GM19328 (cell line): ENCODE results near the gene STRADA.
"Not testable (repeated sequence)": the region's sequence is repeated elsewhere in the genome, so short reads cannot be mapped to it uniquely, and the experiment has no call there.

Experiments
- ATAC-seq: cut with Tn5 transposase; IDR thresholded peaks from one replicate; pipeline ENCODE4 v1.9.1; 2021; ENCODE audit warnings: mild to moderate bottlenecking, moderate library complexity; ENCODE audit not compliant: unreplicated experiment

Gene STRADA

GRCh38 chr17:63758428-63758827 lies 16.8 kb upstream of the STRADA start:
- no peak for ATAC-seq

GRCh38 chr17:63754046-63754445 lies 12.4 kb upstream of the STRADA start:
- no peak for ATAC-seq

DNA sequence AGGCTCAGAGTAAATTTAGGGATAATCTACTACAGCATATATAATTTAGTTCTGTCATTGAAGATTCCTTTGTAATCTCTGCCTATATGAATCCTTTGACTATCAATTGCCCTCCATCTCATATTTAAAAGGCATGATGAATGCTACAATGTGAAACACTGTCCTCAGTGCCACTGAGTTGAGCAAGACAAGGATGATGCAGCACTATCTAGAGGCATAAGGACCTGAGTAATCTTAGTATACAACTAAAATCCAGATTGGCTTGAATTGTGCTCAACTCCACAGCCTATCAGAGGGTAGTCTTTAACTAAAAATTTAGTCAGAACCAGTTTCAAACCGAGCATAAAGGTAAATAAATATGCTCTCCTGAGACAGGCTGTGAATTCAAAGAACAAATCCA lies 11.6 kb upstream of the STRADA start:
- ATAC-seq, result no peak

DNA sequence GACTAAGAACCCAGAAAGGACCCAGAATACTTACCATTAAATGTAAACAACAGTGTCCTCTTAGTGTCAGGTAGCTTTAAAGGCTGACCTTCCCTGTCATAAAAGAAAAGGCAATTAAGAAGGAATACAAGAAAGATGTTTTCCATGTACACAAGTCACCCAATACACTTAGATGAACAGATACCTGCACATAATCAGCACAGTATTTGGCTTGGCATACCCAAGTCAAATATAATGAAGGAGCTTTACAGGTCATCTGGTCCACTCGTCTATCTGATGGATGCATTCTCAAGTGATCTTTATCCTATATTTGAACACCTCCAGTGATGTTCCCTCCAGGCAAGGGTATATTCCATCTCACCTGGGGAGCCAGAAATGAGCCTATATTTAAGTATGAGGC lies 11.1 kb upstream of the STRADA start:
- no peak for ATAC-seq

- ATAC-seq, result no peak
These were observed 10.2 kb upstream of the STRADA start for GRCh38 chr17:63751806-63752205.

DNA sequence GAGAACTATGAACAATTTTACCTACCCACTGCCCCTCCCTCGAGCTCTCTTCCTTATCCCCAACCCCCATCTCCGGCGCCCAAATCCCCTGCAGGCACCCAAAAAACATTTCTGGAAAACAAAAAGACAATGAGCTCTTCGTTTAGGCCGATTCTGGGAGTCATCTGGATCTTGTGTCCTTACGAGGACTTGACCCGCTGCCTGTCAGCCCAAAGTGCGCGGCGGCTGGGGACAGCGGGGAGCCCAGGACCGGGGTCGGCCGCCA lies 524 bp downstream of the STRADA start:
- ATAC-seq, result peak; percentile 8

GRCh38 chr17:63740464-63741142 lies 996 bp downstream of the STRADA start:
- ATAC-seq, result no peak

GRCh38 chr17:63735691-63736090 lies 5.9 kb downstream of the STRADA start:
- ATAC-seq, result no peak

DNA sequence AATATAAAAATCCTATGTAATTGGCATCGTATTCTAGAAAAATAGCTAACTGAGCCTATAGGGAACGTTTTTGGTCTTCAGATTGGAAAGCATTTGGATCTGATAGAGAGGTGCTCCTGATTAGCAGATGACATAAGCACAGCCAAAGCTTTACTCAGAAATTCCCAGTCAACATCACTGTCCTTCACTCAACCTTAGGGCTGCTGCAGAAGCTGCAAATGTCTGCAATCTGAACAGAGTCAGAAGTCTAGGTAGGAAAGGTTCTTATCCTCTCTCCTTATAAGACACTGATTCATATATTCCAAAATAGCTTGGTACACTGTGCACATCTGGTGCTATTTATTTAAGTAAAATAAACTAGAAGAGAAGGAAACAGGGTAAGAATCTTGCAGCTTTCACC lies 19.2 kb downstream of the STRADA start:
- no peak for ATAC-seq

GRCh38 chr17:63720194-63720593 lies 21.4 kb downstream of the STRADA start:
- not testable (repeated sequence) for ATAC-seq

DNA sequence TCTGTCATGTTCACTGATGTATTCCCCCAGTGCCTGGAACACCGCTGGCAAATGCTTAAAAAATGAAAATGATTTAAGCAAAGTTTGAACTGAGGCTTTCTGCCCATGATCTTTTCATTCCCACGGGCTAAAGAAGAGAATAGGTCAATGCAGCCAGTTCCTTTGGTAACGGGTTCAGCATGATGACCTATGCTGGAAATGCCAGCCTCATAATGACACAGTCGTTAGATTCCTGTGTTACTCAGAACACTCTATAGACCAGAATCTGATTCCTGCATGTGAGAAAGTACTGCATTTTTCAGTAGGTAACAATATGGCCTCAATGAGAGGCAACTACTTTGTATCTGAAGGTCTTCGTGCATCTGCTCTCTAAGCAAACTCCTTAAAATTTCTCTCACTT lies 22.6 kb downstream of the STRADA start:
- no peak for ATAC-seq

GRCh38 chr17:63716426-63716825 lies 25.2 kb downstream of the STRADA start:
- no peak for ATAC-seq

DNA sequence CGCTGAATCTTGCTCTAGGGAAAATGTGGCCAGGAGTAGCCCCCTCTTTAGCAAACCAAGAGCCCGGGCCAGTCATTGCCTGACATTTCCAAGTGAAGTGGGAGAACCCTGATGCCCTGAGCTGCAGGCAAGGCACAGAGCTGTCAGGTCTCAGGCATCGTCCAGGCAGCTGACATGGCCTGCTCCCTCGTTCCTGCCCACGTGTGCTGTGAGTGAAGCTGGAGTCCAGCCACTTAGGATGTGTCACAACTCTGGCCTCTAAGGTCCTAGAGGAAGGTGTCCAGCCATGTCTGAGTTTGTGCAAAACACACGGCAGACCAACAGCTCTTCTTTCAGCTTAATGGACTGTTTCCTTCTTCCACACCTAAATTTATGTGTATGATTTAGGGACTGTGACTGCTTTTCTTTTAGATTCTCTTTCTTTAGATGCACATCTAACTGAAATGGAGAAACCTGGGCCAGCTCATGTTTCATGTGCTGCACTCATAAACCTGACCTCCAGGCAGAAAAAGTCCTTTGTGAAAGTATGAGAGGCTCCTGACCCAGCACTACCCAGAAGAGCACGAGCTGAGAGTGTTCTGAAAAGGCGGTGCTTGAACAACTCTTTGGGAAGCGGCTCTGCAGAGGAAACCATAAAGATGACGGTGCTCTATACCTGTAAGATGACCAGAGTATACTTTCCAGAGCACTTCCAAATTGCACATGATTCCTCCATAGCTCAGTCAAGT lies 26.9 kb downstream of the STRADA start:
- ATAC-seq, result no peak

DNA sequence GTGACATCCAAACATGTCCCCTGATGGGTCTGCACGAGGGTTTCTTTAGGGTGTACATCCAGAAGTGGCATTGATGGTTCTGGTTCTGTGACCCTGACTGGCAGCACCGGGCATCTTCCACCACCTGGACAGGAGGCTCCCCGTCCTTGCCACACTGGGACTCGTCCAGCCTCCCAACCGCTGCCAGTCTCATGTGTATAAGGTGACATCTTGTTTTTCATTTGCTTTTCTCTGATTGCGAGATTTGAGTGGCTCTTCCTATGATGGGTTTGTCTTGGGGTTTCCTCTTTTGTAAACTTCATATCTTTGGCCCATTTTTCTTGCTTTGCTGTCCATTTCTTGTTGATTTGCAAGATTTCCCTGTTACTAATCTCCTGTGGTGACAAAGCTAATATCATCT lies 32.5 kb downstream of the STRADA start:
- ATAC-seq, result no peak

DNA sequence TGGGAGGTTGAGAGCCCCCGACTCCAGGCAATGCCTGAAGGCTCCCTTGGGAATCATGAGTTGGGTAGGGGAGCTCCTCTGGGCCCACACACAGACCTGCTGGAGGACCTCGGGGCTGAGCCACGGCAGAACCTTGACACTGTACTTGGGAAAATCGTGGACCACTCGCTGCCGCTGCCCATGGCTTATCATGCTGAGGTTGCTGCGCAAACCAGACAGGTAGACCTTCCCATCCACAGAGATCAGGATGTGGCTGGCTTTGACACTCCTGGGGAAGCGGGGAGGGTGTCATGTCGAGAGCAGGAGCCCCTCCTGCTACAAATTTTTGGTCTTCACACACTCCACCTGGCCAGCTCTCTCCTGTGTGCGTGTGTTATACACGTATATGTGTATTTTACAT lies 34.4 kb downstream of the STRADA start:
- no peak for ATAC-seq

- no peak for ATAC-seq
These were observed 35.1 kb downstream of the STRADA start for GRCh38 chr17:63706336-63707082.

DNA sequence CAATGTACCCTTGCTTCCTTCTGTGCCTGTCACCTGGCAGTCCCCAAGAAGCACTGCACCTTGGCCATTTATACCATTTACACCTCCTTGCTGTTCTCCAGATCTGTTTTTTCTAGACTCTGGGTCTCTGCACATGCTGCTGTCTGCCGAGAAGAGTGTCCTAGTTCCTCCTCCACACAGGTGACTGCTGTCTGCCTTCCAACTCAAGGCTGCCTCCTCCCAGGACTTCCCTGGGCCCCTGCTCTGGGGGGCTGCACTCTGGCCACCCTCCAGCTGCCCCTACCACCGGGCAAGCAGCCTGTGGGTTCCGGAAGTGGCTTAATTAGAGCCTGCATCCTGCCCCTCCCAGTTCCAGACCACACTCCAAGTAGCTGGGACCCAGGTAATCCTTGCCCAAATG lies 35.9 kb downstream of the STRADA start:
- ATAC-seq, result no peak

DNA sequence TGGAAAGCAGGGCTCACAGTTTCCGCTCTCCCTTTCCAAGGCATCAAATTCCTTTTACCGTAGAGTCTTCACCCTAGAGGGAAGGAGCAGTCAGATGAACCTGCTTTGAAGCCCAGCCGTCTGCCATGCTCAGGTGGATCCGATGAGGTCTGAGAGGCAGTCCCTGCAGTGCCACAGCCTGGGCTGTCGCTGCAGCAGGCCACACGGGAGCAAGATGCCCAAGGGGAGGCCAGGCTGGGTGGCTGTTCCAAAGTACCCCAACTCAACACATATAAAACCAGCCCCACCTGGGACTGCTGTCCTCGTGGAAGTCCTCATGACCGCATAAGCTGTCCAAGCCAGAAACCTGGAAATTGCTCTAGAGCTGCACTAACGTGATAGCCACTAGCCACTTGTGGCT lies 36.8 kb downstream of the STRADA start:
- ATAC-seq, result no peak

- no peak for ATAC-seq
These were observed 37.4 kb downstream of the STRADA start for GRCh38 chr17:63704259-63704576.

GRCh38 chr17:63703556-63704258 lies 37.9 kb downstream of the STRADA start:
- no peak for ATAC-seq

DNA sequence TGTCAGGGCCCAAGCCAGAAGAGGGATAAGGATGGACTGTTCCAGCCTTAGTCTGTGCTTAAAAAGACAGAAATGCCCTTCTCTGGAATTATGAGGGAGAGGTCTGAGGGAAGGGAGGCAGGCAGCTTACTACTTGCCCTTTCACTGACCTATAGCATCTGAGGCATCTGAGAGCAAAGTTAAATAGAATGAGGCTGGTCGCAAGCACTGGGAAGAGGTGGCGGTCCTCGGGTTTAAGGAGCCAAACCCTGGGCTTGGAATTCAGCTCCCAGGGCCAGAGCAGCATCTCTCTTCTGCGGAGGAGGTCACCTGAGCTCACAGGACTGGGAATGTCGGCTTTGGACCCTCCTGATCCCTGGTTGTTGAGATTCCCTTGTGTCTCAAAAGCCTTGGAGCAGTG lies 38.6 kb downstream of the STRADA start:
- no peak for ATAC-seq

GRCh38 chr17:63702721-63703015 lies 38.9 kb downstream of the STRADA start:
- ATAC-seq, result no peak
